PC-9 (cell line): ENCODE data around the gene OR2A5.
"Not testable (repeated sequence)": the region's sequence is repeated elsewhere in the genome, so short reads cannot be mapped to it uniquely, and the experiment has no call there.

Source experiments
- EZH2 ChIP-seq: fragments of 200-600 bp; sonication (generic); IDR thresholded peaks from 2 replicates; pipeline ENCODE4 v1.8.0; 2017; ENCODE audit warnings: antibody characterized with exemption, low read depth
- TF ChIP-seq, protein P1 (sequence below): fragments of 200-600 bp; sonication (generic); conservative IDR thresholded peaks from 2 replicates; pipeline ENCODE4 v1.6.1; 2017; ENCODE audit warnings: mixed run types, antibody characterized with exemption, mild to moderate bottlenecking, moderate library complexity

DNA sequence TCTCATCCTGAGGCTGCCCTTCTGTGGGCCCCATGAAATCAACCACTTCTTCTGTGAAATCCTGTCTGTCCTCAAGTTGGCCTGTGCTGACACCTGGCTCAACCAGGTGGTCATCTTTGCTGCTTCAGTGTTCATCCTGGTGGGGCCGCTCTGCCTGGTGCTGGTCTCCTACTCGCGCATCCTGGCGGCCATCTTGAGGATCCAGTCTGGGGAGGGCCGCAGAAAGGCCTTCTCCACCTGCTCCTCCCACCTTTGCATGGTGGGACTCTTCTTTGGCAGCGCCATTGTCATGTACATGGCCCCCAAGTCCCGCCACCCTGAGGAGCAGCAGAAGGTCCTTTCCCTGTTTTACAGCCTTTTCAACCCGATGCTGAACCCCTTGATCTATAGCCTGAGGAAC lies 2.1 kb downstream of the OR2A5 start:
- TF ChIP-seq, protein P1, sequence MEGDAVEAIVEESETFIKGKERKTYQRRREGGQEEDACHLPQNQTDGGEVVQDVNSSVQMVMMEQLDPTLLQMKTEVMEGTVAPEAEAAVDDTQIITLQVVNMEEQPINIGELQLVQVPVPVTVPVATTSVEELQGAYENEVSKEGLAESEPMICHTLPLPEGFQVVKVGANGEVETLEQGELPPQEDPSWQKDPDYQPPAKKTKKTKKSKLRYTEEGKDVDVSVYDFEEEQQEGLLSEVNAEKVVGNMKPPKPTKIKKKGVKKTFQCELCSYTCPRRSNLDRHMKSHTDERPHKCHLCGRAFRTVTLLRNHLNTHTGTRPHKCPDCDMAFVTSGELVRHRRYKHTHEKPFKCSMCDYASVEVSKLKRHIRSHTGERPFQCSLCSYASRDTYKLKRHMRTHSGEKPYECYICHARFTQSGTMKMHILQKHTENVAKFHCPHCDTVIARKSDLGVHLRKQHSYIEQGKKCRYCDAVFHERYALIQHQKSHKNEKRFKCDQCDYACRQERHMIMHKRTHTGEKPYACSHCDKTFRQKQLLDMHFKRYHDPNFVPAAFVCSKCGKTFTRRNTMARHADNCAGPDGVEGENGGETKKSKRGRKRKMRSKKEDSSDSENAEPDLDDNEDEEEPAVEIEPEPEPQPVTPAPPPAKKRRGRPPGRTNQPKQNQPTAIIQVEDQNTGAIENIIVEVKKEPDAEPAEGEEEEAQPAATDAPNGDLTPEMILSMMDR: not testable (repeated sequence)
- TF ChIP-seq EZH2: not testable (repeated sequence)
